MM.1S (cell line): Measurements from ENCODE around the gene LDOC1.

Source experiments
- DNase-seq: peaks from one replicate; pipeline ENCODE4 v3.0.0-alpha.2; 2015
- H2AFZ ChIP-seq: fragments of 300-600 bp; sonication (generic); 2 replicates; pipeline ENCODE4 v1.6.0; 2016; ENCODE audit warnings: antibody characterized with exemption, low read length
- H3F3A ChIP-seq: fragments of 300-600 bp; sonication (generic); 2 replicates; pipeline ENCODE4 v1.6.1; 2016; ENCODE audit warnings: mild to moderate bottlenecking, antibody characterized with exemption, low read length, moderate library complexity, mixed read lengths; ENCODE audit not compliant: insufficient read depth
- H3K27ac ChIP-seq: fragments of 300-600 bp; sonication (generic); 2 replicates; pipeline ENCODE4 v1.5.1; 2016; ENCODE audit warnings: mild to moderate bottlenecking, low read length
- H3K27me3 ChIP-seq: fragments of 300-600 bp; sonication (generic); replicated peaks from 2 replicates; pipeline ENCODE4 v1.6.0; 2016; ENCODE audit warnings: low read length; ENCODE audit not compliant: insufficient read depth
- H3K36me3 ChIP-seq: fragments of 300-600 bp; sonication (generic); replicated peaks from 2 replicates; pipeline ENCODE4 v1.6.1; 2016; ENCODE audit warnings: mild to moderate bottlenecking, low read length, mixed read lengths; ENCODE audit not compliant: insufficient read depth
- H3K4me1 ChIP-seq: fragments of 300-600 bp; sonication (generic); 2 replicates; pipeline ENCODE4 v1.6.1; 2016; ENCODE audit warnings: low read length, mixed read lengths
- H3K4me2 ChIP-seq: fragments of 300-600 bp; sonication (generic); 2 replicates; pipeline ENCODE4 v1.6.0; 2016; ENCODE audit warnings: low read depth, low read length
- H3K4me3 ChIP-seq: fragments of 300-600 bp; sonication (generic); 2 replicates; pipeline ENCODE4 v1.5.1; 2016; ENCODE audit warnings: low read length, mixed read lengths
- H3K79me2 ChIP-seq: fragments of 300-600 bp; sonication (generic); 2 replicates; pipeline ENCODE4 v1.6.1; 2016; ENCODE audit warnings: mixed run types, low read length, mixed read lengths
- H3K9ac ChIP-seq: fragments of 300-600 bp; sonication (generic); 2 replicates; pipeline ENCODE4 v1.6.1; 2016; ENCODE audit warnings: low read length, mixed read lengths
- H3K9me2 ChIP-seq: fragments of 300-600 bp; sonication (generic); replicated peaks from 2 replicates; pipeline ENCODE4 v1.6.1; 2016; ENCODE audit warnings: mild to moderate bottlenecking, low read length, mixed read lengths; ENCODE audit not compliant: insufficient read depth
- H3K9me3 ChIP-seq: fragments of 300-600 bp; sonication (generic); replicated peaks from 2 replicates; pipeline ENCODE4 v1.6.1; 2016; ENCODE audit warnings: mild to moderate bottlenecking, low read length, mixed read lengths; ENCODE audit not compliant: insufficient read depth
- H4K20me1 ChIP-seq: fragments of 300-600 bp; sonication (generic); 2 replicates; pipeline ENCODE4 v1.6.1; 2016; ENCODE audit warnings: mild to moderate bottlenecking, low read length, moderate library complexity, mixed read lengths; ENCODE audit not compliant: insufficient read depth
- CTCF ChIP-seq: fragments of 300-600 bp; sonication (generic); IDR thresholded peaks from 2 replicates; pipeline ENCODE4 v1.5.1; 2016; ENCODE audit warnings: antibody characterized with exemption, low read length, mixed read lengths
- EZH2 ChIP-seq: fragments of 300-600 bp; sonication (generic); optimal IDR thresholded peaks from 2 replicates; pipeline ENCODE3; 2017; ENCODE audit warnings: low read depth, mild to moderate bottlenecking, antibody characterized with exemption, low read length, mixed read lengths
- EZH2phosphoT487 ChIP-seq: fragments of 300-600 bp; sonication (generic); IDR thresholded peaks from 2 replicates; pipeline ENCODE4 v1.6.1; 2018; ENCODE audit warnings: antibody characterized with exemption, low read length

LDOC1 gene

GRCh38 chrX:141176586-141177451, at the start of gene LDOC1:
LDOC1 (minus strand) TSS chrX:141177129; CDS start chrX:141177021, 108 bp downstream.
- Histone ChIP-seq H3K36me3 (no peaks in the 10 kb centered on the region), H3K27ac (no peak within 1 kb of the TSS), H3F3A (no peaks in the 10 kb centered on the region), H3K9ac (peak within 1 kb of the TSS; percentile 59; the same call in 1 of the 2 replicates), H3K9me2 (no peaks in the 10 kb centered on the region), H3K9me3 (no peaks in the 10 kb centered on the region), H3K27me3 (no peaks in the 10 kb centered on the region), H3K4me1 (no peaks in the 10 kb centered on the region), H3K4me3 (peak within 1 kb of the TSS; percentile 69), H3K79me2 (no peaks in the 10 kb centered on the region), H4K20me1 (no peaks in the 10 kb centered on the region), H2AFZ (peak within 1 kb of the TSS; percentile 80), H3K4me2 (peak within 1 kb of the TSS; percentile 70)
- peak; percentile 76 for DNase-seq
- no peak for TF ChIP-seq EZH2phosphoT487
- no peak for TF ChIP-seq EZH2
- no peak for TF ChIP-seq CTCF

- Histone ChIP-seq H3K36me3 (no peaks in the 10 kb centered on the region), H3K9me3 (no peaks in the 10 kb centered on the region), H3K27me3 (no peaks in the 10 kb centered on the region), H3K9ac (no peak overlapping the region), H3K79me2 (no peaks in the 10 kb centered on the region), H3F3A (no peaks in the 10 kb centered on the region), H2AFZ (no peak overlapping the region), H3K9me2 (no peaks in the 10 kb centered on the region), H3K4me2 (no peak overlapping the region), H3K27ac (no peak overlapping the region), H4K20me1 (no peaks in the 10 kb centered on the region), H3K4me1 (no peaks in the 10 kb centered on the region), H3K4me3 (no peak overlapping the region)
- no peak for DNase-seq
- TF ChIP-seq EZH2 (no peak), CTCF (no peak), EZH2phosphoT487 (no peak)
These were observed 44.7 kb upstream of the LDOC1 start for GRCh38 chrX:141221611-141222010.

GRCh38 chrX:141220342-141221008, 43.5 kb upstream of the LDOC1 start:
- H4K20me1 ChIP-seq, result no peaks in the 10 kb centered on the region
- H3K9me3 ChIP-seq, result no peaks in the 10 kb centered on the region
- no peak for DNase-seq
- H3K27me3 ChIP-seq, result no peaks in the 10 kb centered on the region
- no peaks in the 10 kb centered on the region for H3K79me2 ChIP-seq
- no peak overlapping the region for H3K9ac ChIP-seq
- no peak overlapping the region for H3K27ac ChIP-seq
- H3K4me2 ChIP-seq, result no peak overlapping the region
- no peaks in the 10 kb centered on the region for H3K9me2 ChIP-seq
- H3F3A ChIP-seq, result no peaks in the 10 kb centered on the region
- no peaks in the 10 kb centered on the region for H3K4me1 ChIP-seq
- TF ChIP-seq EZH2 (no peak), EZH2phosphoT487 (no peak), CTCF (no peak)
- no peak overlapping the region for H2AFZ ChIP-seq
- no peaks in the 10 kb centered on the region for H3K36me3 ChIP-seq
- H3K4me3 ChIP-seq, result no peak overlapping the region
